HG03175 (cell line): ENCODE results near the gene ANTKMT.
"Not testable (repeated sequence)": the region's sequence is repeated elsewhere in the genome, so short reads cannot be mapped to it uniquely, and the experiment has no call there.

Source experiments
- ATAC-seq: cut with Tn5 transposase; IDR thresholded peaks from one replicate; pipeline ENCODE4 v1.9.1; 2021; ENCODE audit warnings: mild to moderate bottlenecking, moderate library complexity; ENCODE audit not compliant: unreplicated experiment

ANTKMT gene

GRCh38 chr16:712740-713250 lies 8.2 kb upstream of the ANTKMT start:
- ATAC-seq: not testable (repeated sequence)

- no peak for ATAC-seq
Measured at GRCh38 chr16:714079-714478, 6.9 kb upstream of the ANTKMT start.

- peak; percentile 75 for ATAC-seq
Measured at GRCh38 chr16:714558-715476, 6.1 kb upstream of the ANTKMT start, which contains the start of gene METRN. Gene METRN, plus strand, starts transcription at chr16:715118. Its CDS starts 172 bp downstream, at chr16:715290.

GRCh38 chr16:715477-716199 lies 5.3 kb upstream of the ANTKMT start:
- ATAC-seq: peak; percentile 9

GRCh38 chr16:716200-716568 lies 4.8 kb upstream of the ANTKMT start:
- no peak for ATAC-seq

- ATAC-seq: no peak
Measured at GRCh38 chr16:716768-717325, 4.1 kb upstream of the ANTKMT start.

- no peak for ATAC-seq
Measured at GRCh38 chr16:717450-718245, 3.3 kb upstream of the ANTKMT start.

- ATAC-seq: no peak
Measured at GRCh38 chr16:718389-718788, 2.6 kb upstream of the ANTKMT start.

- ATAC-seq: no peak
Measured at GRCh38 chr16:718922-719321, 2.0 kb upstream of the ANTKMT start.

GRCh38 chr16:719815-720446 lies 1.0 kb upstream of the ANTKMT start:
- no peak for ATAC-seq

GRCh38 chr16:720447-720989 lies 428 bp upstream of the ANTKMT start:
- ATAC-seq: peak; percentile 26

GRCh38 chr16:721765-722540 lies 1.0 kb downstream of the ANTKMT start:
- ATAC-seq: no peak

- ATAC-seq: no peak
Measured at GRCh38 chr16:722835-723633, 2.1 kb downstream of the ANTKMT start.

GRCh38 chr16:723695-724094 lies 2.7 kb downstream of the ANTKMT start:
- ATAC-seq: no peak

GRCh38 chr16:724188-725040 lies 3.5 kb downstream of the ANTKMT start:
- no peak for ATAC-seq

GRCh38 chr16:725041-725376 lies 4.1 kb downstream of the ANTKMT start:
- no peak for ATAC-seq

GRCh38 chr16:725463-726187 lies 4.7 kb downstream of the ANTKMT start:
- no peak for ATAC-seq
